PC-9 (cell line): ENCODE data around the gene PEMT.

Source experiments
- EZH2 ChIP-seq: fragments of 200-600 bp; sonication (generic); IDR thresholded peaks from 2 replicates; pipeline ENCODE4 v1.8.0; 2017; ENCODE audit warnings: antibody characterized with exemption, low read depth
- TF ChIP-seq, protein P1 (sequence below): fragments of 200-600 bp; sonication (generic); conservative IDR thresholded peaks from 2 replicates; pipeline ENCODE4 v1.6.1; 2017; ENCODE audit warnings: mixed run types, antibody characterized with exemption, mild to moderate bottlenecking, moderate library complexity

DNA sequence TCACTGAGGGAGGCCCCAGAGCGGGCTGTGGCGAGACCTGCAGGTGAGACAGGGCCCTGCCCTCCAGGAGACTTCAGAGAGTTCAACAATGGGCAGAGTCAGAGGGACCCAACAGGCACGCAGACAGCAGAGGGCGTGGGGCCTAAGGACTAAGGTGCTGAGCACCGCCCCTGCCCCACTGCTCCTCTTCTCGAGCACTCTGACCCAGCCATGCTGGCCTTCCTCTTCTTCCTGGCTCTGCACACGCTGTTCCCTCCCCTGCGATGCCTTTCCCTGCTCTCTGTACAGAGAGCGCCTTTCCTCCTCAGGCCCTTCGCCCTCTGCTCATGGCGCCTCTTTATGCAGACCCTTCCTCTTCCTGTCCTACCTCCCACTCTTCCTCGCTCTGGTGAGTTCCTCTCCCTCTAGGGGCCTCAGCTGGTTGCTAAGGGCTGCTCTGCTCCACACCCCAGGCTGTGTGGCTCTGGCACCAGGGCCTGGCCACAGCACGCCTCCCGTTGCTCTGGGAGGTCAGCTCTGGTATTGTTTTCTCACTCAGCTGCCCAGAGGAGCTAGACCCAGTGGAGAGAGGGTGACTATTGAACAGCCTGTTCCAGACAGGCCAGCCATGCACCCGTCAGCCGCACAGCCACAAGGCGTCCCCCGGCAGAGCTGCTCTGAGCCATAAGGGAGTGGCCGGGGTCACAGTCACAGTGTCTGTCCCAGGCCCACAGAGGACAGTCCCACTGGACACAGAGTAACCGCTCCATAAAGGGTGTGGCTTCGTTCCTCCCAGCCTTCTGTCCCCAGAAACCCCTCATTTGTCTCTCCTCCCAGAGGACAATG is 81.7 kb downstream of the PEMT start:
- TF ChIP-seq, protein P1, sequence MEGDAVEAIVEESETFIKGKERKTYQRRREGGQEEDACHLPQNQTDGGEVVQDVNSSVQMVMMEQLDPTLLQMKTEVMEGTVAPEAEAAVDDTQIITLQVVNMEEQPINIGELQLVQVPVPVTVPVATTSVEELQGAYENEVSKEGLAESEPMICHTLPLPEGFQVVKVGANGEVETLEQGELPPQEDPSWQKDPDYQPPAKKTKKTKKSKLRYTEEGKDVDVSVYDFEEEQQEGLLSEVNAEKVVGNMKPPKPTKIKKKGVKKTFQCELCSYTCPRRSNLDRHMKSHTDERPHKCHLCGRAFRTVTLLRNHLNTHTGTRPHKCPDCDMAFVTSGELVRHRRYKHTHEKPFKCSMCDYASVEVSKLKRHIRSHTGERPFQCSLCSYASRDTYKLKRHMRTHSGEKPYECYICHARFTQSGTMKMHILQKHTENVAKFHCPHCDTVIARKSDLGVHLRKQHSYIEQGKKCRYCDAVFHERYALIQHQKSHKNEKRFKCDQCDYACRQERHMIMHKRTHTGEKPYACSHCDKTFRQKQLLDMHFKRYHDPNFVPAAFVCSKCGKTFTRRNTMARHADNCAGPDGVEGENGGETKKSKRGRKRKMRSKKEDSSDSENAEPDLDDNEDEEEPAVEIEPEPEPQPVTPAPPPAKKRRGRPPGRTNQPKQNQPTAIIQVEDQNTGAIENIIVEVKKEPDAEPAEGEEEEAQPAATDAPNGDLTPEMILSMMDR: no peak
- no peak for TF ChIP-seq EZH2
